Panc1 (cell line): Measurements from ENCODE around the gene MMP19. TPM values are rescaled to one million over a fixed set of nuclear protein-coding genes. Genes with fewer than 3 reads are reported as not detected.

Experiments used
- ATAC-seq: fragments of 200-7000 bp; cut with Tn5 transposase; 2 replicates; pipeline ENCODE4 v1.9.1; 2020; ENCODE audit warnings: mild to moderate bottlenecking, moderate library complexity
- BruUV-seq: library from RNA; stranded (reverse); fragments of 400-500 nt; replicated peaks from 2 replicates; lab custom pipeline; 2021; lab: Mats Ljungman, UMichigan
- CTCF ChIA-PET: fragments of 300-600 bp; sonication (Branson Sonifier 250); formaldehyde crosslinking; loops from one replicate; lab custom pipeline; 2022; ENCODE audit warnings: antibody characterized with exemption; lab: Charles Lee
- POLR2A ChIA-PET: fragments of 300-600 bp; sonication (Branson Sonifier 250); formaldehyde crosslinking; loops from one replicate; lab custom pipeline; 2022; ENCODE audit warnings: antibody characterized with exemption; lab: Charles Lee
- DNase-seq: peaks from one replicate; pipeline ENCODE4 v3.0.0-alpha.2; 2010; ENCODE audit warnings: low read depth, low spot score
- H3K27ac ChIP-seq: 2 replicates; pipeline ENCODE4 v1.5.1; 2011; ENCODE audit warnings: mild to moderate bottlenecking, low read length, inconsistent platforms
- H3K27me3 ChIP-seq: fragments of 200-500 bp; sonication (Bioruptor generic); 2 replicates; pipeline ENCODE4 v1.6.0; 2014; ENCODE audit warnings: low read length, inconsistent platforms; ENCODE audit not compliant: control insufficient read depth, insufficient read depth
- H3K36me3 ChIP-seq: fragments of 200-500 bp; sonication (Bioruptor generic); 2 replicates; pipeline ENCODE4 v1.5.1; 2014; ENCODE audit warnings: inconsistent platforms, mild to moderate bottlenecking, low read length, moderate library complexity; ENCODE audit not compliant: control insufficient read depth, insufficient read depth
- H3K4me1 ChIP-seq: 2 replicates; pipeline ENCODE4 v1.5.1; 2011; ENCODE audit warnings: inconsistent platforms, mild to moderate bottlenecking, low read length, moderate library complexity; ENCODE audit not compliant: control insufficient read depth, insufficient read depth
- H3K4me3 ChIP-seq, 2 experiments: 2 replicates each; pipeline ENCODE4 v1.5.1; 2011 to 2012; ENCODE audit warnings: low read depth in 2 of 2, low read length in 2 of 2, mild to moderate bottlenecking in 2 of 2, inconsistent platforms in 1 of 2, moderate library complexity in 1 of 2
- H3K9me3 ChIP-seq: fragments of 200-500 bp; sonication (Bioruptor generic); 2 replicates; pipeline ENCODE4 v1.5.1; 2014; ENCODE audit warnings: low read depth, mild to moderate bottlenecking, inconsistent platforms, low read length, moderate library complexity; ENCODE audit not compliant: control insufficient read depth, insufficient read depth
- CTCF ChIP-seq: fragments of 450-650 bp; IDR thresholded peaks from 2 replicates; pipeline ENCODE4 v1.5.1; 2017; ENCODE audit warnings: mild to moderate bottlenecking
- POLR2AphosphoS5 ChIP-seq: IDR thresholded peaks from 2 replicates; pipeline ENCODE4 v1.6.1; 2012; ENCODE audit warnings: mild to moderate bottlenecking, low read depth, low read length, moderate library complexity
- REST ChIP-seq, 2 experiments: IDR thresholded peaks; 2 replicates each; pipeline ENCODE4 v1.6.1; 2011 to 2012; ENCODE audit warnings: low read depth in 2 of 2, control low read depth in 1 of 2, low read length in 1 of 2, mild to moderate bottlenecking in 1 of 2, moderate library complexity in 1 of 2; ENCODE audit not compliant: insufficient read depth in 1 of 2
- SIN3A ChIP-seq: IDR thresholded peaks from 2 replicates; pipeline ENCODE4 v1.6.1; 2012; ENCODE audit warnings: low read depth, mild to moderate bottlenecking, low read length, moderate library complexity, borderline replicate concordance; ENCODE audit not compliant: insufficient read depth
- TCF7L2 ChIP-seq: IDR thresholded peaks from 2 replicates; pipeline ENCODE4 v1.6.1; 2011; ENCODE audit warnings: mild to moderate bottlenecking, low read depth, low read length, inconsistent platforms
- in situ Hi-C: cut with HindIII; loops from 2 replicates; pipeline ENCODE4 v1.10.0; 2016; ENCODE audit warnings: low sequenced_read_pairs, low pct_unique_long_range_greater_than_20kb
- intact Hi-C: fragments of 100-400 bp; cut with micrococcal nuclease; formaldehyde crosslinking; loops from one replicate; pipeline ENCODE4 v1.10.0; 2022; ENCODE audit not compliant: unreplicated experiment
- total RNA-seq: library from RNA; stranded (reverse); gene quantifications from one replicate; pipeline ENCODE4 v1.2.1, GENCODE V29; 2021; ENCODE audit not compliant: unreplicated experiment

The MMP19 gene
- total RNA-seq, 1 experiment from 2014 or later: 0.05 TPM

GRCh38 chr12:55850401-55850800, 7.7 kb upstream of the MMP19 start:
- no peak for ATAC-seq
- Histone ChIP-seq H3K4me3 (no peak overlapping the region), H3K36me3 (no peaks in the 10 kb centered on the region), H3K27me3 (peaks cover 4% of the 10 kb centered on the region; the same call in 1 of the 2 replicates), H3K9me3 (no peaks in the 10 kb centered on the region), H3K27ac (no peak overlapping the region), H3K4me1 (no peaks in the 10 kb centered on the region)
- DNase-seq: no peak
- no TSS peak for BruUV-seq
- TF ChIP-seq SIN3A (no peak), TCF7L2 (no peak), CTCF (no peak), POLR2AphosphoS5 (no peak), REST (IDR thresholded peaks at IDR 0.05; ENCODE audit: insufficient read depth in 1 of 2, low read depth in 2 of 2, low read length in 1 of 2) (no peak)
- intact Hi-C loops: no loop called here
- ChIA-PET POLR2A (no interaction called here), CTCF (no interaction called here)
- in situ Hi-C loops: no loop called here

- POLR2A ChIA-PET: no interaction called here
- Histone ChIP-seq H3K9me3 (no peaks in the 10 kb centered on the region), H3K27ac (no peak overlapping the region), H3K4me1 (no peaks in the 10 kb centered on the region), H3K27me3 (peaks cover 4% of the 10 kb centered on the region; the same call in 1 of the 2 replicates), H3K36me3 (no peaks in the 10 kb centered on the region), H3K4me3 (no peak overlapping the region)
- CTCF ChIA-PET: no interaction called here
- ATAC-seq (no peak), DNase-seq (no peak)
- no peak for TF ChIP-seq REST (IDR thresholded peaks at IDR 0.05; ENCODE audit: insufficient read depth in 1 of 2, low read depth in 2 of 2, low read length in 1 of 2)
- intact Hi-C loops (no loop called here), in situ Hi-C loops (no loop called here)
- BruUV-seq: no TSS peak
Observed at GRCh38 chr12:55849616-55850343, 7.0 kb upstream of the MMP19 start.
